ENCODE data around the gene PAMR1.

Gene PAMR1

DNA sequence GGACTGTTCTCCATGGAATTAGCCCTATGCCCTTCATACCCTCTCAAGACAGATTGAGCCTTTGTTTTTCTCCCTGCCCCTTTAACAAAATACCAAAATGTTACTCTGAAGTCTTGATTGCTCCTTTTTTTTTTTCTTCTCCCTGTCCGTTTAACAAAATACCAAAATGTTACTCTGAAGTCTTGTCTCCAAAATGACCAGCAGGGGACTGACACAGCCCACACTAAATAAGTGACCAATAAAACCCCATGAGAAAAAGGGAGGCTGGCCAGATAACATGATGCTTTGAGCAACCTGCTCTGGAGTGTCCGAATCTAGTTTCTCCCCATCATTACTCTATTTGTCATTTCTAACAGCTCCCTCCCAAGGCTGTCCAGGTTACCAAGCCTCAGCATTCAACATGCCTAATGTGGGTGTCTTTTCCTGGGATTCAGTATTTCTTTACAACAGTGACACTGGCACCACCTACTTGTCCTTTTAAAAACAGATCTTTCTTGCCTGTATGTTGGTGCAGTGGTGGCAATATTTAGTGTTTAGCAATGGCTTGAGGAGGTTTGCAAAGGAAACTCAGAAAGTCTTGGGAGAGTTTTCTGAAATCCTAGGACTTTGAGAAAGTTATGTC, 63.4 kb downstream of the PAMR1 start:
- no peak for TF ChIP-seq ARNT (IDR thresholded peaks at IDR 0.05)
- no peak for TF ChIP-seq HDGF (IDR thresholded peaks at IDR 0.05; ENCODE audit: borderline replicate concordance)
- TF ChIP-seq LEF1 (IDR thresholded peaks at IDR 0.05; ENCODE audit: borderline replicate concordance), result no peak
- TF ChIP-seq ZNF384 (IDR thresholded peaks at IDR 0.05), result no peak
- no peak for TF ChIP-seq FOXK2 (IDR thresholded peaks at IDR 0.05)
- ChIA-PET CTCF (no interaction called here), POLR2A (no interaction called here)
- no peak for DNase-seq (ENCODE audit: extremely low spot score)

DNA sequence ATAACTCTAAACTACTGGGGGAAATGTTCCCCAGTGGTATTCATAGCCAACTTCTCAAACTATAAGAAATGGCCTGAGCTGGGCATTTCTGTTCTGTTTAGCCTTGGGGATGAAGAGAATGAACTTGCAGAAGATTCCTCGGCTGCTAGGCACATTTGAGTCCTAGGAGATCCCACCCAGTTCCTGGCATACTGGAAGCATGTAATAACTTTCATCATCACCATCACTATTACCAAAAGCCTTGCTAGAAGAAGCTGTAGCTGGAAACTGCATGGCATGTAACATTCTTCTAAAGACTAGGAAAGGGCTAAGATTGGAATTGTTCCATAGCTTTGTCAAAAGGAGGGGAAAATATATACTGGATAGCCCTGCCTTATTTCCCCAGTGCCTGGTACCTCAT, 65.9 kb downstream of the PAMR1 start:
- CTCF ChIA-PET, result no interaction called here
- DNase-seq (ENCODE audit: extremely low spot score), result no peak
- TF ChIP-seq SP1 (IDR thresholded peaks at IDR 0.05), result no peak
- TF ChIP-seq FOXK2 (IDR thresholded peaks at IDR 0.05), result no peak
- TF ChIP-seq ZNF384 (IDR thresholded peaks at IDR 0.05), result no peak
- TF ChIP-seq ELF4 (IDR thresholded peaks at IDR 0.05), result no peak
- TF ChIP-seq L3MBTL2 (conservative IDR thresholded peaks at IDR 0.05), result no peak
- TF ChIP-seq NFRKB (IDR thresholded peaks at IDR 0.05), result no peak
- TF ChIP-seq BHLHE40 (IDR thresholded peaks at IDR 0.05; ENCODE audit: borderline replicate concordance), result no peak
- TF ChIP-seq TARDBP (IDR thresholded peaks at IDR 0.05), result no peak
- no peak for TF ChIP-seq SUZ12 (IDR thresholded peaks at IDR 0.05)
- no peak for TF ChIP-seq ARNT (IDR thresholded peaks at IDR 0.05)
- no peak for TF ChIP-seq FOXA1 (IDR thresholded peaks at IDR 0.05)
- POLR2A ChIA-PET, result no interaction called here

DNA sequence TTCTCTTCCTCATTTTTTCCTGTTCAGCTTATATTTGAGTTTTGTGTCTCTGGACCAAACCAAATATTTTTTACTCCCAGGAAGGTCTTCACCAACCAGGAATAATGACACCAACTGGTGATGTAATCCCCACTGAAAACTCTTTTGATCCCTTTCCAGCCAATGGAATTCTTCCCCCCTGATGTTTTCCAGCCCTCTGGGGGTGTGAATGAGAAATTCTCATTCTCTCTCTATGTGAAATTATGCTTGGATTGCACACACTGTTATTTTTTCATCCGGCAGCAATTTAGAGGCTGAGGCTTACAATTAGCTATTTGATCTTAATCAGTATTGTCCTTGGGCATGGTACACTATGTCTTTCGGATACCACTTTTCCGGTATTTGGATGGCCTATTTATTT, 66.6 kb downstream of the PAMR1 start:
- no peak for DNase-seq (ENCODE audit: extremely low spot score)
- POLR2A ChIA-PET, result no interaction called here

DNA sequence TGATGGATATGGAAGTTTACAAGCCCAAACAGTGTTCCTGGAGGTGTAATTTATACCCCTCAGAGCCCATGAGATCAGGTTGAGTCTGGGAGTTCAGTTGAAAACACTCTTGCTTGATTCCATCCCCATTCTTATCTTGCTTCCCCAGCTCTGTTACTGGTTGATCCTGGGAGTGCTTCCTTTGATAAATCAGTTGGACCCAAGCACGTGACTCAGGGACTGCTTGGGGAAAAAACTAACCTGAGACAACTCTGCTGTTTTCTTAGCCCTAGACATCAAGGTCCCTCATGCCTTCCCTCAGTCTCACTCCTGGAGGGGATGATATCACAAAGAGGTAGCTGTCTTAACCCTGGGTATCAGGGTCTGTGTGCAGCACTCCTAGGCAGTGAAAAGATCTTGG, 71.1 kb downstream of the PAMR1 start:
- TF ChIP-seq, protein P1, sequence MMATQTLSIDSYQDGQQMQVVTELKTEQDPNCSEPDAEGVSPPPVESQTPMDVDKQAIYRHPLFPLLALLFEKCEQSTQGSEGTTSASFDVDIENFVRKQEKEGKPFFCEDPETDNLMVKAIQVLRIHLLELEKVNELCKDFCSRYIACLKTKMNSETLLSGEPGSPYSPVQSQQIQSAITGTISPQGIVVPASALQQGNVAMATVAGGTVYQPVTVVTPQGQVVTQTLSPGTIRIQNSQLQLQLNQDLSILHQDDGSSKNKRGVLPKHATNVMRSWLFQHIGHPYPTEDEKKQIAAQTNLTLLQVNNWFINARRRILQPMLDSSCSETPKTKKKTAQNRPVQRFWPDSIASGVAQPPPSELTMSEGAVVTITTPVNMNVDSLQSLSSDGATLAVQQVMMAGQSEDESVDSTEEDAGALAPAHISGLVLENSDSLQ (IDR thresholded peaks at IDR 0.05), result no peak
- TF ChIP-seq FOXA1 (IDR thresholded peaks at IDR 0.05) (no peak), HDGF (IDR thresholded peaks at IDR 0.05; ENCODE audit: borderline replicate concordance) (no peak), FOXM1 (IDR thresholded peaks at IDR 0.05; ENCODE audit: borderline replicate concordance) (no peak), LEF1 (IDR thresholded peaks at IDR 0.05; ENCODE audit: borderline replicate concordance) (no peak), ARNT (IDR thresholded peaks at IDR 0.05) (no peak), ELF4 (IDR thresholded peaks at IDR 0.05) (no peak), BHLHE40 (IDR thresholded peaks at IDR 0.05; ENCODE audit: borderline replicate concordance) (no peak), TARDBP (IDR thresholded peaks at IDR 0.05) (no peak), SUZ12 (IDR thresholded peaks at IDR 0.05) (no peak), NFRKB (IDR thresholded peaks at IDR 0.05) (no peak), L3MBTL2 (conservative IDR thresholded peaks at IDR 0.05) (no peak), SP1 (IDR thresholded peaks at IDR 0.05) (no peak), FOXK2 (IDR thresholded peaks at IDR 0.05) (no peak), ZNF384 (IDR thresholded peaks at IDR 0.05) (no peak), CTBP1 (IDR thresholded peaks at IDR 0.05; ENCODE audit: borderline replicate concordance) (no peak)
- POLR2A ChIA-PET, result no interaction called here
- CTCF ChIA-PET, result no interaction called here
- DNase-seq (ENCODE audit: extremely low spot score), result no peak

More for the DNA sequence above, 66.6 kb downstream of the PAMR1 start:
- CTCF ChIA-PET, result no interaction called here
- TF ChIP-seq FOXM1 (IDR thresholded peaks at IDR 0.05; ENCODE audit: borderline replicate concordance) (no peak), ZNF384 (IDR thresholded peaks at IDR 0.05) (no peak), NFRKB (IDR thresholded peaks at IDR 0.05) (no peak), BHLHE40 (IDR thresholded peaks at IDR 0.05; ENCODE audit: borderline replicate concordance) (no peak), SUZ12 (IDR thresholded peaks at IDR 0.05) (no peak), TARDBP (IDR thresholded peaks at IDR 0.05) (no peak), FOXK2 (IDR thresholded peaks at IDR 0.05) (no peak), ELF4 (IDR thresholded peaks at IDR 0.05) (no peak), L3MBTL2 (conservative IDR thresholded peaks at IDR 0.05) (no peak), SP1 (IDR thresholded peaks at IDR 0.05) (no peak), LEF1 (IDR thresholded peaks at IDR 0.05; ENCODE audit: borderline replicate concordance) (no peak), FOXA1 (IDR thresholded peaks at IDR 0.05) (no peak), ARNT (IDR thresholded peaks at IDR 0.05) (no peak), CTBP1 (IDR thresholded peaks at IDR 0.05; ENCODE audit: borderline replicate concordance) (no peak)
- TF ChIP-seq, protein P1 (IDR thresholded peaks at IDR 0.05), result no peak

DNA sequence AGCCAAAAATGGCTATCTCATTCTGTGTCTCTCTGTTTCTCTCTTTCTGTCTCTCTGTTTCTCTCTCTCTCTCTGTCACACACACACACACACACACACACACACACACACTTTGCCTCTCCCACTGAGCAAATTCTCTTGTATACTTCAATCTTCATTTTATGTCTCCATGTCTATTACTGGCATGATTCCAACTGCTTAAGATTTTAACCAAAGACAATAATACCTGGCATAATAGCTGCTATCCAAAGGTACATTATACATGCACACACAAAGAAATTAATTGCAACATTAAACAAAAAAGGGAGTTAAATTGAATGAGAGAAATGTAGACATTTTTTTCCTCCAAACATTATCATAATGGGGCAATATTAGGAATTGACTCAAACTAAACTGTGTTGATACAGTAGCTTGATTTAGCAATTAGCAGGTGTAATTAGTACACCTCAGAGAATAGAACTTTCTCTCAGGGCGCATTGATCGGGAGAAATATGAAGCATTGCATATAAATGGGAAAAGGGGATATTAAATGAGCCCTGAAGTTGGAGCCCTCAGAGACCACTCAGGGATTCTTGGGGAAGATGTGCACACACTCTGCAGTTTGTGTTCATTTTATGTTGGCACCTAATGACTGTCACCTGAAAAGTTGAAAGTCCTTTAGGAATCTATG, 88.7 kb downstream of the PAMR1 start:
- CTCF ChIA-PET, result no interaction called here
- POLR2A ChIA-PET, result no interaction called here
- TF ChIP-seq LEF1 (IDR thresholded peaks at IDR 0.05; ENCODE audit: borderline replicate concordance) (no peak), BHLHE40 (IDR thresholded peaks at IDR 0.05; ENCODE audit: borderline replicate concordance) (no peak), ELF4 (IDR thresholded peaks at IDR 0.05) (no peak), FOXK2 (IDR thresholded peaks at IDR 0.05) (no peak), SP1 (IDR thresholded peaks at IDR 0.05) (no peak)
- TF ChIP-seq, protein P1 (IDR thresholded peaks at IDR 0.05), result no peak
- DNase-seq (ENCODE audit: extremely low spot score), result no peak

DNA sequence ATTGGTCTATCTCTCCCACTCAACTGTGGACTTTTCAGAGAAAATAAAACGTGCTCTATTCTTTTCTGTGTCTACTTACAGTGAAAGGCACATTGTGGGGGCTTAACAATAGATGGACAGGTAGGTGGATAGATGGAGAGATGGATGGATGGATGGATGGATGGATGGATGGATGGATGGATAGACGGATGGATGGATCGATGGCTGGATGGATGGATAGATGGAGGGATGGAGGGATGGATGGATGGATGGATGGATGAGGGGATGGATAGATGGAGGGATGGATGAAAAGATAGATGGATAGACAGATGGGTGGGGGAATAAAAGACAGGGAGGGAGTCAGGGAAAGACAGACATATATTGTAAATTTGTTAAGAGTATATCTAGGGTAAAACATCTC, 91.8 kb downstream of the PAMR1 start:
- no peak for DNase-seq (ENCODE audit: extremely low spot score)
- ChIA-PET POLR2A (no interaction called here), CTCF (no interaction called here)
- TF ChIP-seq FOXA1 (IDR thresholded peaks at IDR 0.05) (no peak), FOXK2 (IDR thresholded peaks at IDR 0.05) (no peak), ELF4 (IDR thresholded peaks at IDR 0.05) (no peak), ARNT (IDR thresholded peaks at IDR 0.05) (no peak), BHLHE40 (IDR thresholded peaks at IDR 0.05; ENCODE audit: borderline replicate concordance) (no peak), LEF1 (IDR thresholded peaks at IDR 0.05; ENCODE audit: borderline replicate concordance) (no peak), SUZ12 (IDR thresholded peaks at IDR 0.05) (no peak), L3MBTL2 (conservative IDR thresholded peaks at IDR 0.05) (no peak), HDGF (IDR thresholded peaks at IDR 0.05; ENCODE audit: borderline replicate concordance) (no peak), SP1 (IDR thresholded peaks at IDR 0.05) (no peak), ZNF384 (IDR thresholded peaks at IDR 0.05) (no peak), CTBP1 (IDR thresholded peaks at IDR 0.05; ENCODE audit: borderline replicate concordance) (no peak), NFRKB (IDR thresholded peaks at IDR 0.05) (no peak), TARDBP (IDR thresholded peaks at IDR 0.05) (no peak)
- TF ChIP-seq, protein P1 (IDR thresholded peaks at IDR 0.05), result no peak

Data from HEK293T (cell line).